ENCODE data around the gene RD3L. TPM values are rescaled to one million over a fixed set of nuclear protein-coding genes. Genes with fewer than 3 reads are reported as not detected.
"Not testable (repeated sequence)": the region's sequence is repeated elsewhere in the genome, so short reads cannot be mapped to it uniquely, and the experiment has no call there.

RD3L gene
- total RNA-seq = under 1 TPM in 1 of 2 donors, not detected in 1; 0.86 TPM
- 0 reads per million in 2 donors for total RNA-seq

DNA sequence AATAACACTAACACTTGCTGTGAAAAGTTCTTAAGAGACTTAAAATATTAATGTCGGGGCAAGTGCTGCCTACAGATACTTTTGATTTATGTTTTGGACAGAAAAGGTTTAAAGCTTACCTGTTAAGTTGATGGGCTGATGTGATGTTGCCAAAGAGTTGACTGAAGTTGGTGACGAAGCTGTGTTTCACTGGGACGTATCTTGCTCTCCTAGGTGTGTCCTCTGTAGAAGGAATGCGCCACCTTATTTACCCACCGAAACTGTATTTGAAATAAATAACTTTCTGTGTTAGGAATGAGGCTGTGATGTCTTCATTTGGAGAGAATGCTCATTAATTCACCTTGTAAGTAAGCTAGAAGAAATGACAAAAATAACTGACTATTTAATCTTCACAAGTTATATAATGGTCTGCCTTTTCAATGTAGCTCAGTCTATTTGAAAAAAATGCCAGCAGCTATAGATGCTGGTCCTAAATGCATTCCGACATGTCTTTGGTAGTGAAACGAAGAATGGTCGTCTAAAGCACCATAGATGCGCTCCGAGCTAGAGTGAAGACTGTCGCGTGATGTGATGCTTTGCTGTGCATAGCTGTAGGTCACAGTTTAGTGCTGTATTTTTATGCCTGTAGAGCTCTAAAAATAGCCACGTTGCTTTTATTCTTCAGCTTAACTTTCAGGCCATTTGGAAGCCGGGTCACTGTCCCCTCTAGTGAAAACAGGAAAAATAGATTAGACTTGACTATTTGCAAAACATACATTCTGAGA is at the start of gene RD3L:
Gene RD3L (minus strand): TSS at position 557 of the 764 bp plus-strand sequence. CDS start 834 bp downstream, outside the sequence.
- no peaks in the 10 kb centered on the region for H3K4me1 Mint-ChIP-seq
- peaks cover 62% of the 10 kb centered on the region for H3K27me3 Mint-ChIP-seq
- ATAC-seq (no peak), DNase-seq (no peak)
- H3K4me3 Mint-ChIP-seq = no peak within 1 kb of the TSS
- H3K27ac Mint-ChIP-seq = no peak within 1 kb of the TSS
- H3K9me3 ChIP-seq (ENCODE audit: control insufficient read depth, low read length, poor library complexity, severe bottlenecking) = no peaks in the 10 kb centered on the region
- no peaks in the 10 kb centered on the region for H3K36me3 Mint-ChIP-seq (ENCODE audit: low read depth)

DNA sequence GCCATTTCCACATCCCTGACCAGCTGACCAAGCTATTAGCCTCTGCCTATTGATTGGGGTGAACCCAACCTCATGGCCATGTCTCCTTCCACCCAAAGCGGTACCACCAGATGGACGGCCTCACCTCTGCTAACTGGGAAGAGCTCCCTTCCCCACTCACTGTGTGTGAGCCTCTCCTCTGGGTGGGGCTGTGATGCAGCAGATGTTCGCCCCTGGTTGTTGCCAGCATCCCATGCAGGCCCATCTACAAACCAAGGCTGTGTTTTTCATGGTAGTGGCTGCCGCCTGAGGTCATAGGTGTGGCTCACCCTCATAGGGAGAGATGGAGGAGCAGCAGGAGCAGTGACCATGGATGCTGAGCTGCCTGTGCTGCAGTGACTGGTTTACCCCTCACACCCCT is 47.6 kb upstream of the RD3L start:
- Mint-ChIP-seq H3K4me1 (peaks cover 3% of the 10 kb centered on the region), H3K4me3 (no peak overlapping the region), H3K36me3 (ENCODE audit: low read depth) (peaks cover 2% of the 10 kb centered on the region), H3K27me3 (peaks cover 32% of the 10 kb centered on the region), H3K27ac (no peak overlapping the region)
- DNase-seq = no peak
- ATAC-seq = no peak
- H3K9me3 ChIP-seq (ENCODE audit: control insufficient read depth, low read length, poor library complexity, severe bottlenecking) = no peaks in the 10 kb centered on the region

DNA sequence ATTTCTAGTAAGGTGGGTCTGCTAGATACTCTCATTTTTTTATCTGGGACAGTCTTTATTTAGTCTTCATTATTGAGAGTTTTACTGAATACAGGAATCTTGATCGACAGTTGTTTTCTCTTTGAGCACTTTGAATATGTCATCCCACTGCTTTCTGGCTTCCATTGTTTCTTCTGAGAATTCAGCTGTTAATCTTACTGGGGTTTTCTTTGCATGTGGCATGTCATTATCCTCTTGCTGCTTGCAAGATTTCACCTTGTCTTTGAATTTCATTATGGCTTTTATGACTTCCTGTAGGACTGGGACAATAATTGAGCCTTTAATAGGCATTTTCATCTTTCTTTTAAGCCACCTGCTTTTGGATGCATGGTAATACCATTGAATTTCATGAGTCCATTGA is 46.7 kb upstream of the RD3L start:
- peaks cover 3% of the 10 kb centered on the region for H3K4me1 Mint-ChIP-seq
- no peak overlapping the region for H3K4me3 Mint-ChIP-seq
- H3K36me3 Mint-ChIP-seq (ENCODE audit: low read depth) = peaks cover 2% of the 10 kb centered on the region
- H3K27ac Mint-ChIP-seq = no peak overlapping the region
- DNase-seq (no peak), ATAC-seq (no peak)
- H3K27me3 Mint-ChIP-seq = peaks cover 27% of the 10 kb centered on the region
- H3K9me3 ChIP-seq (ENCODE audit: control insufficient read depth, low read length, poor library complexity, severe bottlenecking) = no peaks in the 10 kb centered on the region

DNA sequence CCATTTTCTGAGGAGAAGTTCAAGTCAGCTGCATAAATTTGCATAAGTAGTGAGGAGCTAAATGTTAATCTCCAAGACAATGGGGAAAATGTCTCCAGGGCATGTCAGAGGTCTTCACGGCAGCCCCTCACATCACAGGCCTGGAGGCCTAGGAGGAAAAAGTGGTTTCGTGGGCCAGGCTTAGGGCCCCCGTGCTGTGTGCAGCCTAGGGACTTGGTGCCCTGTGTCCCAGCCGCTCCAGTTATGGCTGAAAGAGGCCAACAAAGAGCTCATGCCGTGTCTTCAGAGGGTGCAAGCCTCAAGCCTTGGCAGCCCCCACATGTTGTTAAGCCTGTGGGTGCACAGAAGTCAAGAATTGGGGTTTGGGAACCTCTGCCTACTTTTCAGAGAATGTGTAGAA is 41.9 kb upstream of the RD3L start:
- H3K36me3 Mint-ChIP-seq (ENCODE audit: low read depth) = peaks cover 6% of the 10 kb centered on the region
- H3K4me3 Mint-ChIP-seq = no peak overlapping the region

DNA sequence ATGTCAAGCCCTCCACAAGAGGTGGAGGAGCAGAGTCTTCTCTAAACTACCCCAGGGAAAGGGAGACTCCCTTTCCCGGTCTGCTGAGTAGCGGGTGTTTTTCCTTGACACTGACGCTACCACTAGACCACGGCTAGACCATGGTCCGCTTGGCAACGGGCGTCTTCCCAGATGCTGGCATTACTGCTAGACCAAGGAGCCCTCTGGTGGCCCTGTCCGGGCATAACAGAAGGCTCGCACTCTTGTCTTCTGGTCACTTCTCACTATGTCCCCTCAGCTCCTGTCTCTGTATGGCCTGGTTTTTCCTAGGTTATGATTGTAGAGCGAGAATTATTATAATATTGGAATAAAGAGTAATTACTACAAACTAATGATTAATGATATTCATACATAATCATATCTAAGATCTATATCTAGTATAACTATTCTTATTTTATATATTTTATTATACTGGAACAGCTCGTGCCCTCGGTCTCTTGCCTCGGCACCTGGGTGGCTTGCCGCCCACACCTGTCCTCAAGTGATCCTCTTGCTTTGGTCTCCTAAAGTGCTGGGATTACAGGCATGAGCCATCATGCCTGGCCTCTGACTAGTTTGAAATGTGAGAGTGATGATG is 38.4 kb upstream of the RD3L start:
- H3K9me3 ChIP-seq (ENCODE audit: control insufficient read depth, low read length, poor library complexity, severe bottlenecking) = not testable (repeated sequence)

More for the DNA sequence above, 41.9 kb upstream of the RD3L start:
- DNase-seq = no peak
- H3K27me3 Mint-ChIP-seq = peaks cover 30% of the 10 kb centered on the region
- no peaks in the 10 kb centered on the region for H3K9me3 ChIP-seq (ENCODE audit: control insufficient read depth, low read length, poor library complexity, severe bottlenecking)
- no peak for ATAC-seq
- no peak overlapping the region for H3K27ac Mint-ChIP-seq
- H3K4me1 Mint-ChIP-seq = no peaks in the 10 kb centered on the region

DNA sequence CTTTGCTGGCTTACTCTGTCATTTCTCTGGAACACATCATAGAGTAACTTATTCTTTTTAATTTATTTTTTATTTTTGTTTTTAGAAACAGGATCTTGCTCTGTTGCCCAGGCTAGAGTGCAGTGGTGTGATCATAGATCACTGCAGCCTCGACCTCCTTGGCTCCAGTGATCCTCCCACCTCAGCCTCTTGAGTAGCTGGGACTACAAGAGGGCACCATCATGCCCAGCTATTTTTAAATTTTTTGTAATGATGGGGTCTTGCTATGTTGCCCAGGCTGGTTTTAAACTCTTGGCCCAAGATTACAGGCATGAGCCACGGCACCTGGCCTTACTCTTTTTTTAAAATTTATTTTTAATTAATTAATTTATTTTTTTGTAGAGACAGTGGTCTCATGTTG is 32.2 kb upstream of the RD3L start:
- H3K27ac Mint-ChIP-seq = no peak overlapping the region
- peaks cover 25% of the 10 kb centered on the region for H3K27me3 Mint-ChIP-seq
- no peaks in the 10 kb centered on the region for H3K36me3 Mint-ChIP-seq (ENCODE audit: low read depth)
- DNase-seq (no peak), ATAC-seq (no peak)
- no peak overlapping the region for H3K4me3 Mint-ChIP-seq
- no peaks in the 10 kb centered on the region for H3K9me3 ChIP-seq (ENCODE audit: control insufficient read depth, low read length, poor library complexity, severe bottlenecking)
- no peaks in the 10 kb centered on the region for H3K4me1 Mint-ChIP-seq

More for the DNA sequence above, 38.4 kb upstream of the RD3L start:
- H3K36me3 Mint-ChIP-seq (ENCODE audit: low read depth); DNase-seq; ATAC-seq; H3K4me3 Mint-ChIP-seq; H3K4me1 Mint-ChIP-seq; H3K27ac Mint-ChIP-seq: not testable (repeated sequence)
- peaks cover 42% of the 10 kb centered on the region for H3K27me3 Mint-ChIP-seq

DNA sequence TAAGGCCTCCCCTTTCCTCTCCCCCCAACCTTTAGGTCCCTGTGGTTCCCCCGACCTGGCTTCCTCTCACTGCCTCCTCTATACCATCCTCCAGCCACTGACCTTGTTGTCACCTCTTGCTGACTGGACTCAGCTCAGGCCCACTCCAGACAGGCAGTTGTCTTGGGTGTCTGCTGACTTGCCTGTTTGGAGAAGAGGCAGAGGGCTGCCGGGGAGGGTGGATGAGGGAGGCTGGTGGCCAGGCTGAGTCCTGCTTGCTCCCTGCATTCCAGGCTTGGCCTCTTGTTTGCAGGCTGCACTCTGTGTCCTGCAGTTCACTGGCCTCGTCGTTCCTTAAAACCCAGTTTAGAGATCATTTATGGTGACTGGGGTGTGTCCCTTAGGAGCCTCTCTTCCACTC is 31.0 kb upstream of the RD3L start:
- Mint-ChIP-seq H3K27ac (no peak overlapping the region), H3K4me3 (no peak overlapping the region), H3K27me3 (peaks cover 30% of the 10 kb centered on the region), H3K36me3 (ENCODE audit: low read depth) (no peaks in the 10 kb centered on the region), H3K4me1 (no peaks in the 10 kb centered on the region)
- ATAC-seq = no peak
- DNase-seq = no peak
- H3K9me3 ChIP-seq (ENCODE audit: control insufficient read depth, low read length, poor library complexity, severe bottlenecking) = no peaks in the 10 kb centered on the region

DNA sequence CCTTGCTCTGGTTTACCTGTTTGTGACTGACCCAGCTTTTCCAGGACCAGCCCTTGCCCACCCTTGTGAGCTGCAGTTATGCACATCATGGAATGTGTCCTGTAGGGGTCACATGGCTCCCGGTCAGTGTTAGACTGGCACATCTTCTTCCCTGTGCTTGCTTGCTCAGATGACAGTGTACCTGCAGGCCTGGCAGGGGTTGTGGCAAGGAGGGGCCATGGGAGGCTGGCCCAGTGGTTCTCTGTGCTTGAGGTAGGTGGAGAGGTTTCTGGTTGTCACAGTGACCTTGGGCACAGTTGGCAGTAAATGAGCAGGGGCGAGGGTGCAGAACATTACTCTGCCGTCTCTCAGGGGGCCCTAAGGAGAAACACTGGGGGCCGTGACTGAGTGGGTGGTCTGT is 27.6 kb upstream of the RD3L start:
- no peak for DNase-seq
- no peaks in the 10 kb centered on the region for H3K9me3 ChIP-seq (ENCODE audit: control insufficient read depth, low read length, poor library complexity, severe bottlenecking)
- Mint-ChIP-seq H3K36me3 (ENCODE audit: low read depth) (no peaks in the 10 kb centered on the region), H3K27me3 (peaks cover 34% of the 10 kb centered on the region), H3K4me1 (no peaks in the 10 kb centered on the region), H3K4me3 (no peak overlapping the region), H3K27ac (no peak overlapping the region)
- no peak for ATAC-seq

DNA sequence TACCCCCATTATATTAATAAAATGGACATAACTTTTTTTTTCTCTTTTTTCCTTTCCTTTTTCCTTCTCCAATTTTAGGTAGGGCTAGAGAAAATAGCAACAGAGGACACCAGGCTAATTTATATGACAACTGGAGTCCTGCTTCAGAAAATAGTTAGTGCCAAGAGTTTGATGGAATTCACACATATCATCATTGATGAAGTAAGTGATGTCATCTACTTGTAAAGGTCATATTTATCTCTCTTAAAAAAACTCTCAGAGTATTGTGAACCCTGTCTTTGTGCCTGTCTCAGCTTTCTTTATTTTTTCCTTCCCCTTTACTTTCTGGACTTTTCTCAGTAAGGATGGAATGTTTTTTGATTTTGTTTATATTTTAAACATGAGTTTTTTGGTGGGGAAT is 24.3 kb upstream of the RD3L start:
- H3K4me3 Mint-ChIP-seq = no peak overlapping the region
- DNase-seq = no peak
- H3K27ac Mint-ChIP-seq = no peak overlapping the region
- no peak for ATAC-seq
- H3K9me3 ChIP-seq (ENCODE audit: control insufficient read depth, low read length, poor library complexity, severe bottlenecking) = no peaks in the 10 kb centered on the region
- peaks cover 40% of the 10 kb centered on the region for H3K27me3 Mint-ChIP-seq
- H3K36me3 Mint-ChIP-seq (ENCODE audit: low read depth) = peaks cover 1% of the 10 kb centered on the region
- H3K4me1 Mint-ChIP-seq = peaks cover 3% of the 10 kb centered on the region

DNA sequence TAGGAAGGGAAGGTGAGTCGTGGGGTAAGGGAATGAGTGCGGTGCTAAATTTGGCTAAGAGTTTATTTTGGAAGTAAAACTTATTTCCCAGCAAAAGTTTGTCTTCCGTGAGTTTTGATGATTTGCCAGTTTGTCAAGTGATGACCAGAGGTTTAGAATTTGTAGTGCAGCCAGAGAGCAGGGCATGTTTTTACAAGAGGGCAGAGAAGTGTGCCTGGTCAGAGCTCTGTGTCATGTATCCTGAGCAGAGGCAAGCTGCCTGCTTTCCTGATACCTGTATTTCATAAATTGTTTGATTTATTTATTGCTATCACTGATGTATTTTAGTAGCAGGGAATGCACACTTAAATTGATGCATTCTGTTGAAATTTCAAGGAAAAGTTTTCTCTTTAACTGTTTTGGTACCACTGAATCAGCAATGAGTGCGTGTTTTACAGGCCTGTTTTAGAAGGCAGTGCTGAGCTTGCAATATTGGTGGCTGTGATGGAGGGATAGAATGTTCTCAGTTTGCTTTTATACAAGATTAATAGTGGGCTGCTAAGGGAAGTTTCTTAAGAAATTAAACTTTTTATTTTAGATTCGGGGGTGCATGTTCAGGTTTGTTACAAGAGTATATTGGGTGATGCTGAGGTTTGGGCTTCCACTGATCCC is 19.7 kb upstream of the RD3L start:
- peaks cover 3% of the 10 kb centered on the region for H3K36me3 Mint-ChIP-seq (ENCODE audit: low read depth)
- ATAC-seq (no peak), DNase-seq (no peak)
- H3K4me1 Mint-ChIP-seq = peaks cover 3% of the 10 kb centered on the region
- H3K27ac Mint-ChIP-seq = no peak overlapping the region
- peaks cover 34% of the 10 kb centered on the region for H3K27me3 Mint-ChIP-seq
- no peak overlapping the region for H3K4me3 Mint-ChIP-seq
- H3K9me3 ChIP-seq (ENCODE audit: control insufficient read depth, low read length, poor library complexity, severe bottlenecking) = no peaks in the 10 kb centered on the region

DNA sequence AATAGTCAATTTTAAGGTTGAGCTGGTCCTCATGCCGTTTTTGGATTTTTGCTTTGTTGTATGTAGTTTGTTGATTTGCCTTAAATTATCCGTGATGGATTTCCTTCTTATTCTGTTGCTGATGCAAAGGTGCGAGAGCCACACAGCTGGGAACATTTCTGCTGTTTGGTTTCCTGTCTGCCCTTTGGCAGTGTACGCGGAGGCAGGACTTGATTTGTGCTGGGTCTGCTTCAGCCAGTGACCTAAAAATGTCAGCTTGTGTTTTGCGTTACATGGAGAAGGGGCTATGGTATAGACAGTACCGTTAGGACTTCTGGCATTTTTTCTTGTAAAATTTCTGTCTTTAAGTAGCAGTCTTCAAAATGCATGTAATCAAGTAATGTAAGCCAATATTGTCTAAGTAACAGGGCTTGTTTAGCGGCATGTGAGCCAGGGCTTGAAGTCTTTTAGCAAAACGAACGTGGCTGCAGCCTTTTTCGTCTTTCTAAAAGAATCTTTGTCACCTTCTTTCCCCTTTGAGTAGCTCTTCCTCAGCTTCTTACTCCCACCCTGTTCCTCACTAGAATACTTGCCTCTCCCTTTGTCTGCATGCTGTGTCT is 18.2 kb upstream of the RD3L start:
- H3K27me3 Mint-ChIP-seq = peaks cover 30% of the 10 kb centered on the region
- no peak for ATAC-seq
- no peak overlapping the region for H3K4me3 Mint-ChIP-seq

DNA sequence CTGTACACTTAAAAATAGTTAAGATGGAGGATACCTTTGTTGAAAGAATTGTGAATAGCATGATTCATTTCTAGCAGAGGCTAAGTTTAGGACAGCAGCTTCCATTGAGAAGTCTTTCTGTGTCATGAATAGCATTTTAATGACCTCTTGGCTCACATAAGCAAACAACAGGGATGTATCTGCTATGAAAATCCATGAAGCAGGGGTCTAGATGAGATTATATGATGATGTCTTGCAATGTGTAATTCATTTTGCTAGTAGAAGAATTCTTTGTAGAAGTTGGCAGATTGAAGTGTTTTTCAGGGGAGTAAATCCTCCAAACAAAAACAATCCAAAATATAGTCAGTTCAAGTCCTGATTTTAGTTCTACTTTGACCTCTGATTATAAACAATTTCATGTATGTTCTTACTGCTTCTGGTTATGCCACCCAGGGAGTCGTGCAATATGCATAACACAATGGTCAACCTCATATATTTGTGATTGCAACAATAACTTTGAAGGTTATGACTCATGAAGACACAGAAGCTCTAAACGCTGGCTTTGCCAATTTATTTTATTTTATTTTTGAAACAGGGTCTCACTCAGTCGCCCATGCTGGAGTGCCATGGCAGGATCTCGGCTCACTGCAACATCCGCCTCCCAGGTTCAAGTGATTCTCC is 6.9 kb upstream of the RD3L start:
- no peak overlapping the region for H3K4me3 Mint-ChIP-seq
- no peaks in the 10 kb centered on the region for H3K4me1 Mint-ChIP-seq
- peaks cover 3% of the 10 kb centered on the region for H3K36me3 Mint-ChIP-seq (ENCODE audit: low read depth)
- ATAC-seq (no peak), DNase-seq (no peak)
- peaks cover 65% of the 10 kb centered on the region for H3K27me3 Mint-ChIP-seq
- H3K9me3 ChIP-seq (ENCODE audit: control insufficient read depth, low read length, poor library complexity, severe bottlenecking) = no peaks in the 10 kb centered on the region
- no peak overlapping the region for H3K27ac Mint-ChIP-seq

More for the DNA sequence above, 18.2 kb upstream of the RD3L start:
- Mint-ChIP-seq H3K27ac (no peak overlapping the region), H3K36me3 (ENCODE audit: low read depth) (peaks cover 3% of the 10 kb centered on the region), H3K4me1 (peaks cover 3% of the 10 kb centered on the region)
- no peaks in the 10 kb centered on the region for H3K9me3 ChIP-seq (ENCODE audit: control insufficient read depth, low read length, poor library complexity, severe bottlenecking)
- no peak for DNase-seq

DNA sequence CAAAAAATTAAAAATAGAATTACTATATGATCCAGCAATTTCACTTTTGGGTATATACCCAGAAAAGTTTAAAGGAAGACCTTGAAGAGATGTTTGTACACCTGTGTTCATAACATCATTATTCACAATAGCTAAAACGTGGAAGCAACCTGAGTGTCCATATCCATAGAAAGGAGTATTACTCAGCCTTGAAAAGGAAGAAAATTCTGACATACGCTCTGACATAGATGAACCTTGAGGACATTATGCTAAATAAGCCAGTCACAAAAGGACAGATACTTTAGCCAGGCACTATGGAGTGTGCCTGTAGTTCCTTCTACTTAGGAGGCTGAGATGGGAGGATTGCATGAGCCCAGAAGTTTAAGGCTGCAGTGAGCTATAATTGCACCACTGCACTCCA is 6.1 kb upstream of the RD3L start:
- H3K27me3 Mint-ChIP-seq = peaks cover 65% of the 10 kb centered on the region
- H3K27ac Mint-ChIP-seq = no peak overlapping the region
- peaks cover 2% of the 10 kb centered on the region for H3K36me3 Mint-ChIP-seq (ENCODE audit: low read depth)
- no peak for DNase-seq
- H3K9me3 ChIP-seq (ENCODE audit: control insufficient read depth, low read length, poor library complexity, severe bottlenecking) = no peaks in the 10 kb centered on the region
- ATAC-seq = no peak
- H3K4me3 Mint-ChIP-seq = no peak overlapping the region
- no peaks in the 10 kb centered on the region for H3K4me1 Mint-ChIP-seq

Measured in T-helper 17 cell (primary cell).